ENCODE measurements around the gene LRP1.

The LRP1 gene

GRCh38 chr12:57247041-57247440, 118.8 kb downstream of the LRP1 start:
- H2AFZ ChIP-seq = no peak overlapping the region
- no peaks in the 10 kb centered on the region for H3K36me3 ChIP-seq (ENCODE audit: control insufficient read depth, insufficient read depth, low read length)
- peaks cover 8% of the 10 kb centered on the region for H3K4me1 ChIP-seq
- no peak for TF ChIP-seq CTCF (IDR thresholded peaks at IDR 0.05)
- no peak overlapping the region for H3K9ac ChIP-seq
- no peaks in the 10 kb centered on the region for H3K9me3 ChIP-seq (ENCODE audit: control insufficient read depth, low read length)
- no peak overlapping the region for H3K27ac ChIP-seq
- no peak overlapping the region for H3K4me2 ChIP-seq (ENCODE audit: low read length)
- H3K4me3 ChIP-seq (ENCODE audit: low read depth, low read length) = no peak overlapping the region
- no peaks in the 10 kb centered on the region for H3K79me2 ChIP-seq
- H3K27me3 ChIP-seq (ENCODE audit: control insufficient read depth, insufficient read depth, low read length) = no peaks in the 10 kb centered on the region

- Histone ChIP-seq H3K27ac (no peak overlapping the region), H3K4me2 (ENCODE audit: low read length) (no peak overlapping the region), H3K9me3 (ENCODE audit: control insufficient read depth, low read length) (no peaks in the 10 kb centered on the region), H3K27me3 (ENCODE audit: control insufficient read depth, insufficient read depth, low read length) (no peaks in the 10 kb centered on the region), H3K4me3 (ENCODE audit: low read depth, low read length) (no peak overlapping the region), H3K4me1 (peaks cover 4% of the 10 kb centered on the region), H2AFZ (no peak overlapping the region), H3K9ac (no peak overlapping the region), H3K36me3 (ENCODE audit: control insufficient read depth, insufficient read depth, low read length) (no peaks in the 10 kb centered on the region), H3K79me2 (no peaks in the 10 kb centered on the region)
- TF ChIP-seq CTCF (IDR thresholded peaks at IDR 0.05) = no peak
Observed at GRCh38 chr12:57248934-57249742, 120.9 kb downstream of the LRP1 start.

GRCh38 chr12:57250541-57250940, 122.3 kb downstream of the LRP1 start:
- Histone ChIP-seq H3K79me2 (no peaks in the 10 kb centered on the region), H2AFZ (no peak overlapping the region), H3K9ac (no peak overlapping the region), H3K27me3 (ENCODE audit: control insufficient read depth, insufficient read depth, low read length) (no peaks in the 10 kb centered on the region), H3K36me3 (ENCODE audit: control insufficient read depth, insufficient read depth, low read length) (no peaks in the 10 kb centered on the region), H3K4me1 (peaks cover 4% of the 10 kb centered on the region), H3K4me2 (ENCODE audit: low read length) (no peak overlapping the region), H3K9me3 (ENCODE audit: control insufficient read depth, low read length) (no peaks in the 10 kb centered on the region), H3K4me3 (ENCODE audit: low read depth, low read length) (no peak overlapping the region), H3K27ac (no peak overlapping the region)
- TF ChIP-seq CTCF (IDR thresholded peaks at IDR 0.05) = no peak

GRCh38 chr12:57250956-57251355, 122.7 kb downstream of the LRP1 start, which contains the start of gene STAC3:
TSS of gene STAC3 (minus strand) at chr12:57251187. CDS start at chr12:57249636, 1,551 bp downstream.
- Histone ChIP-seq H3K9me3 (ENCODE audit: control insufficient read depth, low read length) (no peaks in the 10 kb centered on the region), H3K27ac (no peak within 1 kb of the TSS), H3K4me3 (ENCODE audit: low read depth, low read length) (no peak within 1 kb of the TSS), H3K4me2 (ENCODE audit: low read length) (no peak within 1 kb of the TSS), H3K9ac (no peak within 1 kb of the TSS), H3K27me3 (ENCODE audit: control insufficient read depth, insufficient read depth, low read length) (no peaks in the 10 kb centered on the region), H3K4me1 (peaks cover 4% of the 10 kb centered on the region), H2AFZ (no peak within 1 kb of the TSS), H3K79me2 (no peaks in the 10 kb centered on the region), H3K36me3 (ENCODE audit: control insufficient read depth, insufficient read depth, low read length) (no peaks in the 10 kb centered on the region)
- TF ChIP-seq CTCF (IDR thresholded peaks at IDR 0.05) = no peak

All from parathyroid adenoma (tissue), 2 donors.